ENCODE measurements around the gene CAPZB.

CAPZB gene

DNA sequence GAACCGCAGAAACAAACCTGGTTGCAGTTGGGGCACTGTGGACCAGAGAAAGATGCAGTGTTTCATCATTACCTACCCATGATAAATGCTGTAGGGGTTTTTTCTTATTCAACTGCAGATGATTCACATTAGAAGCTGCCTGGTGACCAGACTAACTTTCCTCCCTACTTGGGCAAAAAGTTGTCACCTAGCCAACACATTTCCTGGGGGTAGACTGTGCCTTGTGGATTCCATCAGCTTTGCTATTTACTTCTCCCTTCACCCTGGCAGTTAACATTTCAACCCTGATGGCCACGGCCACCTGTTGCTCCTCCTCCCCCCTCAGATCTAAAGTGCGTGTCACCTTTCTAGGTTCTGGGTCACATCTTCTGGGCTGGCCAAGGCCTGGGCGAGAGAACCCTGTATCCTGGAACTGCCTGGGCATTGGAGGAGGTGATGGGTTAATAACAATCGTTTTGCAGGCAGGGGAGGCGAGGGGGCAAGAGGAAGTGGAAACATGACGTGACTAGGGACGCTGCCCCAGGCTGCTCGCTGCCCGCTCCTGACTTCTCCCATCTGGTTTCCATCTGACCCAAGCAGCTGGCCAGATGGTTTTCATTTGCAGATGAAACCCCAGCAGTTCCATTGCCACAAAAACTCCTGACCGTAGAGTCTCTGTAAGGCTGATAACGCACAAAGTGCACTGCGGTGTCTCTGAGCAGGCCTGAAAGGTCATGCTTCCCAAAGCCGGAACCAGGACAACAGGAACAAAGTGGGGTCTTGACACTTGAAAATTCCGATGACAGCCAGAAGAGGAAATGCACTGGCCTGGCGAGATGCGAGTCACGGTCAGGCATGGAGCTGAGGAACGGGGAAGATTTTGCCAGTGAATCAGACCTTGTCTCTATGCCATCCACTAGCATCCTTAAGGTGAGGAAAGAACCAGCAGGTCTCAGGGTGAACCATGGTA lies 36.6 kb downstream of the CAPZB start:
- DNase-seq (ENCODE audit: low read depth), result no peak

DNA sequence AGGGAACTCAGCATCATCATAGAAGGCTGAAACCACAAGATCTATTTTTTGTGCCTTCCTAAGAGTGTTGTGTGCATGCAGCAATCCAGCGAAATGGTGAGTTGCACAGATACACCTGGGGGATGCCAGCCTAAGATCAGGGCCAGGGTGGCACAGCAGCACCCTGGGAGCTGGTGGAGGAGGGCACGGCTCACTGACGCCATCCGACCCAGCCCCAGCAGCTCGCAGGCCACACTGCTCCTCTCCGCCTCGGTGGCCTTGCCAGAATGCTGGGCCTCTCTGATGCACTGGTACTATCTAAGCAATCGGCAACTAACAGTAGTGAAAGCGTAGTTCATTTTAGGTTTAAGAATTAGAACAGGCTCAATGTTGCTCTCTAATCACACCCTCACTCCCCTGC lies 37.8 kb downstream of the CAPZB start:
- DNase-seq (ENCODE audit: low read depth), result no peak

DNA sequence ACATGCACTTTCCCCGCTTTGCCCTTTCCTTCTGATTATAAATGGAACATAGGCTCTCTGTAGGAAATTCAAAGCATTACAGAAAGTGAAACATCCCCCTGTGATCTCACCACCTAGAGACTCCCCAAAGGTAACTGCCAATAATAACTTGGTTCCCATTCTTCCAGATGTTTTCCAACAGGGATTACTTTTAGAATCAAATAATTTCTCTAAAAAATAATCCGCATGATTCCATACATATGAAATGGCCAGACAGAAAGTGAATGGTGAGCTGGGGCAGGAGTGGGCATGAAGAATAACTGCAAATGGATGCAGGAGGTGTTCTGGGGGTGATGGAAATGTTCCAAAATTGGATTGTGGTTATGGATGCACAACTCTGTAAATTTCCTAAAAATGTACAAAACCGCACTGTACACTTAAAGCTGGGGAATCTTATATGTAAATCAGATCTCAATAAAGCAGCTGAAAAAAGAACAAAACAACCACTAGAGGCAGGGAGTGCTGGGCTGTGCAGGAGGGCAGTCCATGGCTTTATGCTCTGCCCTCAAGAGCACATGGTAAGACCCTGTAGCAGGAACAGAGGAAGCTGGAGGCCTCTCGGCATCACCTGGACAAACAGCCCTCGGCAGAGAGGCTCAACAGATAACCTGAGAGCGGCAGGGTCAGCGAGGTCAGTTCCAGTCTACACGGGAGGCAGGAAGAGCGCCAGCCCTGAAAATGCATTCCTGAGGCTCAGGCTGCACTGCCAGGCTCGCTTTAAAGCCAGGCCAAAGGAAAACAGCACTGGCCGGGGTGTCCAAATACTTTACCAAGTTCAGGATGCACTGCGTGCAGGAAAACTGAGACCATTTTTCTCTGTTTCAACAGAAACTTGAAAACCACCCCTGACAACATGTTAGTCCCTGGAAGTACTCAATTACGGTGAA lies 39.7 kb downstream of the CAPZB start:
- DNase-seq (ENCODE audit: low read depth), result no peak

DNA sequence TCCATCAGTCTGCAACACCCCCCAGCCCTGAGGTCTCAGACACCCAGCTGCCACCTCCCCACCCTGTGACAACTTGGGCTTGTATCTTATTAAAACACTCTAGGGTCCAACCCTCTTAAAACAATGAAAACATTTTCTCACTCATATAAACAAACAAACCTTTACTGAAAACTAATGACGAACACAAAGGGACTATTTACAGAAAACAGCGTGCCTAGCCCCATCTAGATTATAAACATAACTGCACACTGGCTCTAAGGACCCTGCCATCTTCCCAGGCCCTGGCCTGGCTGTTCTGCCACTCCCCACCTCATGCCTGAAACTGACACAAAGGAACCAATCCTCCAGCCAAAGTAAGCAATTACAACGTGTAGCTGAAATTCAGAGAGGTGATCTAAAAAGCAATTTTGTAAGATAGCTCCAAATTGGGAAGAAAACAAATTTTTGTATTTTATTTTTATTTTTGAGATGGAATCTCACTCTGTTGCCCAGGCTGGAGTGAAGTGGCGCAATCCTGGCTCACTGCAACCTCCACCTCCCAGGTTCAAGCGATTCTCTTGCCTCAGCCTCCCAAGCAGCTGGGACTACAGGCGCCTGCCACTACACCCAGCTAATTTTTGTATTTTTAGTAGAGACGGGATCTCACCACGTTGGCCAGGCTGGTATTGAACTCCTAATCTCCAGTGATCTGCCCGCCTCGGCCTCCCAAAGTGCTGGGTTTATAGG lies 40.9 kb downstream of the CAPZB start:
- DNase-seq (ENCODE audit: low read depth), result no peak

DNA sequence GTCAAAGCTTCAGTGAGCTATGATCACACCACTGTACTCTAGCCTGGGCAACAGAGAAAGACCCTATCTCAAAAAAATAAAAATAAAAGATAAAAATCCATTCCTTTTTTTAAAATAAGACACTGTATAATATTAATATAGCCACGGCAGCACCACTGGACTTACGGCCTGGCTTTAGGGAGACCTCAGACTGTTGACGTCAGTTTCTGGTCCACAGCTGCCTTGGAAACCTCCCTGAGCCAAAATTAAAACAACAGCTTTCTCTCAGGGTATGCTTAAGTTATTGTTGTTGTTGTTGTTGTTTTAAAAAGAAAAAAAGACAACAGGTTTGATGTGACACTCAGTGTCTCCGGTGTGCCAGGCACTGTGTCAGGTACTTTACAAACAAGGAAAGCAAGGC lies 42.0 kb downstream of the CAPZB start:
- no peak for DNase-seq (ENCODE audit: low read depth)

DNA sequence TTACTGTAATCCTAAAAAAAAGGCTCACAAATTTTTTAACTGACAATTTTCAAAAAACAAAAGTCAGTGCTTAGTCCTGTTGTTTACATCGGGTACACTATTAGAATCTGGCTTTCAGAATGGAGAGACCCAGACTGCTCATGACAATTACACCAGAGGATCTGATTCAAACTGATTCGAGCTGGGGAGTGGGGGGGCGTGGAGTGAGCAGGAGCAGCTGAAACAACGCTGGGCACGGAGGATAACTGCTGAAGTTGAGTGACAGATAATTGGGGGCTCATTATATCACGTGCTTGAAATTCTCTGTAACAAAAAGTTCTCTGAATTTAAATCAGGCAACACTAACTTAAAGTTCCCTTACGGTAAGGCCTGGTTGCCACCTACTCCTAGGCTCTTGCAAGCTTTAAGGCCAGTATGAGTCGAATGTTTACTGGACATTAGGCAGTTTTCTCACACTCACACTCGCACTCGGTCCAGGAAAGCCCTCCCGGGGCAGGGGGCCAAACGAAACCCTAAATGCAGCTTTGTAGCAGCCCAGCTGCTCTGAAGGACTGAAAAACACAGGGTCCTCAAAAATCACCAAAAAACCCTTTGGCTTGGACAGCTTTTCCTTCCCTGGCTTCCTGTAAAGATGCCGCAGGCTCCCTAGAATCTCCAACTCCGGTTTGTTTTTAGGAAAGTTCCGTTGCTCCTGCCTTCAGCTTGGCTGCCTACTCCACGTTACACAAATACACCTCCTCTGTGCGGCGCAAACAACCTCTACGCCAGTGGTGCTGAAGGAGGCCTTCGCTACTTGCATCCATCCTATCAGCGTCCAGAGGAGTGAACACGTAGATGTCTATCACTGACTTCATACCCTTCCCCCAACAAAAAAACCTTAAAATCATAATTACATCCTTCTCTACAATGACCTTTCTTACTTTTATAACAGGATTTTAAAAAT lies 42.9 kb downstream of the CAPZB start:
- no peak for DNase-seq (ENCODE audit: low read depth)

DNA sequence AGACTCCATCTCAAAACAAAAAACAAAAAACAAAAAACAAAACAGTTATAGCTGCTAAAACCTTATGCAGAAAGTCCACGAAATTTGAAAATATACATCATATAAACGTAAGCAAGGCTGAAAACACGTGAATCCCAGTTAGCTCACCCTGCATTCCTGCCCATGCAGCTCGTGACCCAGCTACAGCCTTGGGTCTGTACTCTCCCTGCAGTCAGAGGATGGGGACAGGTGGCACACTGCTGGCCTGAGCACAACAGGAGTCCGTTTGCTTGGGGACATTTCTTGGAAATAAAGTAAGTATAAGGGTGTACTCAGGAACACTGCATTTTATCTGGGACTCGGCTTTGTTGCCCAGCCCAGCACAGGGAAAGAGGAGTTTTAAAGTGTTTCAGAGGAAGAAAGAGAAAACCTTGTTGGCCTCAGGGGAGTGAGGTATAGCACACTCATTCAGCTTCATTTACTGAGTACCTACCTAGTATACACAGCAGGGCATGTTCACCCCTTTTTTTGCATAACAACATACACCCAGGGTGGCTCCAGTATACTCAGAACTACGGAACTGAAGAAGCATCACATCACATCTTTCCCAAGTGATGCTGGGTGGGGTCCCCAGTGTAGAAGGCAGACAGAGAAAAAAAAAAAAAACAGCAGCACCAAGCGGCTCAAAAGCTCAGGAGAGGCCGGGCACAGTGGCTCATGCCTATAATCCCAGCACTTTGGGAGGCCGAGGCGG lies 44.1 kb downstream of the CAPZB start:
- no peak for DNase-seq (ENCODE audit: low read depth)

DNA sequence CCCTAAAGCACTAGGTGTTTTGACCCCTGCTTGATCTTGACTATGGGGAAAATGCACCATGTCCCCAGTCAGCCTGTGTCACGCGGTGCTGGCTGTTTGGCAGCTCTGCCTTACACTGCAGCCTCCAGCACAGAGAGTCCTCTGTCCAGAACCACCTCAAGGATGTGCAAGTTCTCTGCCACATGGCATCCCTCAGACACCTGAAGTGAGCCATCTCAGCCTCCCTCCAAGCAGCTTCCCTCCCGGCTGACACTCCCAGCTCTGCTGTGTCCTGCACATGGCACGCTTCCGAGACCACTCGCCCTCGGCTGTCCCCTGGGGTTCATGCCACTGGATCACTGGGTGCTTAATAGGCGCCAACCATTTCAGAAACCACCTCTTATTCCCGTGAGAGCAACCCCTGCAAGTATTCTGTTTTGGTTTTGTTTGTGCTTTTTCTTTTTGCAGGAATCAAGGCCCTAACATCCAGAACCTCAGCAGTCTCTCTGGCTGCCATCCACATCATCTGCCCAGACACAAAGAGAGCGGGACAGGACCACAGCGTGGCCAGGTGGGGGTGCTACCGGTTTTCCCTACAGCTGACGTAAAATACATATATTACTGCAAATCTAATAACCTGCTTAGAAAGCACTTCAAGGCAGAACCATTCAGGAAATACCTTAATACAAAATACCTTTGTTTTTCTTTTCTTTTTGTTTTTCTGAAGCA lies 45.7 kb downstream of the CAPZB start:
- peak; percentile 33 for DNase-seq (ENCODE audit: low read depth)

DNA sequence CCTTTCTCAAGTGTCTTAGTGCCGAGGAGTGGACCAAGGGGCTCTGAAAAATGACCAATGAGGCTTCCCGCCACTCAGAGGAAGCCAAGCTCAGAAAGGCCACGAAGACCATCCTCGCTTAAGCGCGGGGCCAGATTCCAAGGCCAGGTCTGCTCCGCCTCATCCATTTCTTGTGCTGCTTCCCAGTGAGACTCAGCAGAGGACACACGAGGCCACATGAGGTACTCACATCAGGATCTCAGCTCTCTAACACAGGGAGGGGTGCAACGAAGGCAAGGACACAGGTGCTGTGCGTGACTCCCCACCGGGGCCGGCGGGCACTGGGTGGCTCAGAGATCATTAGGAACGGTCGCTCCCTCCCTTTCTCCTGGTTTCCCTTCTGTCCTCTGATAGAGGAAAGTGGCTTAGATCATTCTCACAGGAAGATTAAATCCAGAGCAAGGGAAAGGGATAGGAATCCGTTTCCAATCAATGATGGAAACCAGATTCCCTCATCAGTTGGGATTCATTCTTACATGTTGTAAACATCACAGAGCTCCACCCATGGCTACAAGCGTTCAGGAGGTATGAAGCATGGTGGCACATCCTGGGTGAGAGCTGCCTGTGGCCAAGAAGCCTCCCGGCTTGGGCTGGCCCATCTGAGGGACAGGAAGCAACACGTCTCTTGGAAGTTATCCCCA lies 46.7 kb downstream of the CAPZB start:
- DNase-seq (ENCODE audit: low read depth), result no peak

DNA sequence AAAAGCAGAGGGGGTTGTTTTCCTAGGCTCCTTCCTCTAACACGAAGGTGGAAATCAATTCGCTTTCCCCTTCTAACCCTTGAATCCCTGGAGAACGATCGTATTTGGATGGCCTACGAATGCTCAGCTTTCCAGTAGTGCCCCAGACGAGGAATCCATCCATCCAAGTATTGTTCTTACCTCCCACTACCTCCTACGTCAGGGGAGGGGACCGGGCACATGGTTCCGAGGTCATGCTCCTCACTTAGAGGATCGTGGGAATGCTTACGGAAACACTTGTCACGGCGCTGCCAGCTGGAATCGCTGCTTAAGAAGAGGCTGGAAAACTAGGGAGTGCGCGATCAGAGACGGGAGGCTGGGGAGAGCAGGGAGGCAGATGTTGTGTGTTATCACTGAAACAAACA lies 47.4 kb downstream of the CAPZB start:
- DNase-seq (ENCODE audit: low read depth), result no peak

DNA sequence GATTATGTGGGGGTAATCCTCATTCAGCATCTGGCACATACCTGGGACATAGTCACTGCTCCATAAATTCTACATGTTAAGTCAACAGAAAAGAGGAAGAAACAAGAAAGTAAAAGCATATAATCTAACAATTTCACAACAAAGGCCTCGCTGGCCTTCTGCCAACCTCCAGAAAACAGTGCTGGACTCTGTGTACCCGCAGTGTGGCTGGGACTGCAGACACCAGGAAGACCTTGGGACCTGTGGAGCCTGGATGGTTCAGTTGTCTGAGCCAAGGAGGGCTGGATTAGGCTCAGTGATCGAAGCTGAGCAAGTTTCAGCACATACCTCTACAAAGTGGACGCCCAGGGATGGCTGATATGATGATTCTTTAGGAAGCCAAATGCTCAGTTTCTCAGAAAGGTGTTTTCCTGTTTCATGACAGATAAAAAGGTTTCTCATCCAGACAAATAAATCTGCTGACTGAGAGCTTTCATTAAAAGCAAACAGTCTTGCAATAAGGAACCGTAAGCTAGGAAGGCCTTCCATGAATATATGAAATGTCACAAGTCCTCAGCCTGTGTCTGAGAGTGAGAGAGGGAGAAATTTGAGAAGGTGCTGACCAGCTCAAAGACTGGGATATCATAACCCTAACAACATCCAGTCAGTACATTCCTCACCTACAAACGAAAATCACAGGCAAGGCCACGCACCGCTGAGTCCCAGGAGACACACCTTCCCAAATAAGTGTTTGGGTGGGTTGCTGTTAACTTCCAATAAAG lies 48.4 kb downstream of the CAPZB start:
- no peak for DNase-seq (ENCODE audit: low read depth)

DNA sequence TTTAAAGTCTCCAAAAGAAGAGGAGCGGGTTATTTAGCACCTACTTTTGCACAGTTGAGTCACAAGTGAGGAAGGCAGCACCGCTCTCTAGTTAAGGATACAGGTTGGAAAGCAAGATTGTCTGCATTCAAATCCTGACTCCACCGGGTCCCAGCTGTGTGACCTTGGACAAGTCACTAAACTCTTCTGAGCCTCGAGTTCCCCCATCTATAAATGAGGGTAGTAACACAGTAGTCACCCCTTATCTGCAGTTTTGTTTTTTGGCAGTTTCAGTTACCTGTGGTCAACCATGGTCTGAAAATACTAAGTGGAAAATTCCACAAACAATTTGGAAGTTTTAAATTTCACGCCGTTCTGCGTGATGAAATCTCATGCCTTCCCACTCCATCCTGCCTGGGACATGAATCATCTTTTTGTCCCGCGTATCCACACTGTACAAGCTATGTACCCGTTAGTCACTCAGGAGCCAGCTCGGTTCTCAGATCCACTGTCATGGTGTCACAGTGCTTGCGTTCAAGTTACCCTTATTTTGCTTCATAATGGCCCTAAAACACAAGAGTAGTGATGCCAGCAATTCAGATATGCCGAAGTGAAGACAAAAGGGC lies 49.4 kb downstream of the CAPZB start:
- DNase-seq (ENCODE audit: low read depth), result no peak

DNA sequence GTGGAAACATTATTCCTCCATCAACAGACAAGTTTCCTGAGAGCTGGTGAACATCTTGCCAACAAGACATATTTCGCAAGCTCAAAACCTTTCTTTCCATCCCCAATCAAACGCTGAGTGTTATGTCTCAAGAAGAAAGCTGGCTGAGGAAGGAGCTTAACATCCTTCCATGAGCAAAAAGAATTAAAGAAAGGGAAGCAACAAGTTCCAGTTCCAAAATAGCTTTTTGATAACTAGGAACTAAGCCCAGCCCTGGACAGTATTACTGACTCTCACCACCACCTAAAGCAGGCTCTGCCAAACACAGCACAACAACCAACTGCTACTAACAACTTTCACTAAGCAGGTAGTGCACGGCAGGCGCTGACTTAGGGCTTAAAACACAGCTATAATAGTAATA lies 50.2 kb downstream of the CAPZB start:
- DNase-seq (ENCODE audit: low read depth), result no peak

DNA sequence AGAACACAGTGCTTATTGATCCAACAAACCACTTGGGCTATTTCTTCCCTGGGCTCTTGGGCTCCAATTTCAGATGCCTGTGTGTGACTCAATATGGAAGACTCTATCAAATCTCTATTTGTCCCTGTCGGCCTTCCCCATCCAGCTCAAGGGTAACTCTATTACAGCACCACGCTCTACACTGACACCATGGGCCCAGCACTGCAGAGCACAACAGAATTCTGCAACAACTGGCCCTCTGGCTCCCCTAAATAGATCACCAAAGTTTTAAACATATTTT lies 51.7 kb downstream of the CAPZB start:
- DNase-seq (ENCODE audit: low read depth), result no peak

DNA sequence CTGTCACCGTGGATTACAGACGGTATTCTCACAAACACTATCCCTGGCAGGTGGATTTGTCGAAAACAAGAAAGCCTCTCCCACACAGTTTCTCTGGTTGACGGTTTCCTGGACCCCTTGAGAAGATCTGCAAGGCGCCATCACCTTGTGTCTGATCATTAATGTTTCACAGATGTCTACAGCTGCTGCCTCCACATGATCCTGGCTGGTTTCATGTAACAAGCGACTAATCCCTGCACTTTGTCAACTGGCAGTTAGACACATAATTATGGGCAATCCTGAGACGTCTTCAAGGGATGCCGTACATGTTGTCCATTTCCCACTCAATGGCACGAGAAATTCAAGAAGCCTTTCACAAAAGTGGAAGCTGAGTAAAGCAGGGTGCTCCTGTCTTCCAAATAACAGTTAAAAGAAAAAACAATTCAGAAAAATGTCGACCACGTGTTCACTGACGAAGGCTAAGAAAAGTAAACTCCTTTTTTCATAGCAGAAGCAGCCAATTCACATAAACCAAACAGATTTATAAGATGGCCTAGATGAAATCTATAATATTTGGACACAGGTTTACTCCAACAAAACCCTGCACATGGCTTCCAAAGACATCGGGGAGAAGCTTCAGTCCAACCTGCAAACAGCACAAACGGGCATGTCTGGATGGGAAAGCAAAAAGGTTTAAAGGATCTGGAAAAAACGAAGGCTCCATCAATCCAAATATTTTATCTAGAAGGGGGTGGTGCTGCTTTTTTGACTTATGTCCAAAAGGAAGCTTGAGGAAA lies 52.2 kb downstream of the CAPZB start:
- DNase-seq (ENCODE audit: low read depth), result no peak

DNA sequence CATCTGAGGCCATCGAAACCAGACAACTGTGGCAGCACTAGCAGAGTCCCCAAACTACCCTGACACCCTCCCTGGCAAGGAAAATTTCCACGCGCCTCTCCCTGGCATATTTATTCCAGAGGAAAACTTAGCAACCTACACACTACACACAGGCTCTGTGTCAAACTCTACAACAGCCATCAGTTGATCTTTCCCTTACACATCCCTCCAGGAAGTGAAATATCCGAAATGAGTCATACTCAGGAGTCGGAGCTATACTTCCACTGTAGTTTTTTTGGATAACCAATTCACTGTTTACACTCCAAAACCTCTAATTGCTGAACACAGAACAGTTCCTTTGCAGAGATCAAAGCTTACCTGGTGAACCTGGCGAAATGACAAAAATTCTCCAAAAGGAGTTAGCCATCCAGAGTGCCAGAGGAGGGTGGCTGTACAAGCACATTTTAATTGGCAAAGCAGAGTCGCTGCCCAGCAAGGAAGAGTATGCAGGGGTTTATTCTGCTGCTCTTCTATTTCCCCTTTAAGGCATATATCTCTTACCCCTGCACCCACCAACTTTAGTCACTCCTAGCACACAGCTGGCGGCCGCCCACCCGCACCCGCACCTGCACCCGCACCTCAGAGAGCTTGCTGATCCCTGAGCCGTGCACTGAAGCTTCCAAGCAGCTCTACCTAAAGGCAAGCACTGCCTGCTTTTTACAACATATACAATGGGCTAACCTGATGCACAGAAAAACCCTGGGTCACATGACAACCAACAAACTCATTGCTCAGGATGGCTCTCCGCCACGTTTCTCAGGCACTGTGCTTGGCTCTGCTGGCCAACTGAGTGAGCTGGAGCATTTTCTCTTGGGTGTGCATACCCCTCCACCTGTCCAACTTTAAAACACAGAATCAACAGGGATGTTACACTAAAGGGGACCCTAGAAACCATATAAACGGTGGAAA lies 54.9 kb downstream of the CAPZB start:
- no peak for DNase-seq (ENCODE audit: low read depth)
